Glutamatergic neuron (in vitro differentiated cells): ENCODE data around the gene KDM5D. TPM values are rescaled to one million over a fixed set of nuclear protein-coding genes. Genes with fewer than 3 reads are reported as not detected.

Source experiments
- DNase-seq: peaks from one replicate; pipeline ENCODE4 v3.0.0; 2022
- H3K27ac Mint-ChIP-seq: one replicate; pipeline ENCODE4 v1.8.0; 2020; ENCODE audit warnings: mild to moderate bottlenecking, mixed read lengths, inconsistent platforms; ENCODE audit not compliant: unreplicated experiment
- H3K27me3 Mint-ChIP-seq: one replicate; pipeline ENCODE4 v1.8.0; 2020; ENCODE audit warnings: mild to moderate bottlenecking, moderate library complexity, mixed read lengths, inconsistent platforms; ENCODE audit not compliant: unreplicated experiment
- H3K36me3 Mint-ChIP-seq: one replicate; pipeline ENCODE4 v1.8.0; 2020; ENCODE audit warnings: mild to moderate bottlenecking, mixed read lengths, inconsistent platforms; ENCODE audit not compliant: unreplicated experiment
- H3K4me1 Mint-ChIP-seq: one replicate; pipeline ENCODE4 v1.8.0; 2020; ENCODE audit warnings: mild to moderate bottlenecking, low read depth, mixed read lengths, inconsistent platforms; ENCODE audit not compliant: unreplicated experiment
- H3K4me3 Mint-ChIP-seq: one replicate; pipeline ENCODE4 v1.8.0; 2020; ENCODE audit warnings: mild to moderate bottlenecking, mixed read lengths, inconsistent platforms; ENCODE audit not compliant: unreplicated experiment
- H3K9me3 Mint-ChIP-seq: one replicate; pipeline ENCODE4 v1.8.0; 2020; ENCODE audit warnings: mild to moderate bottlenecking, moderate library complexity, mixed read lengths, inconsistent platforms; ENCODE audit not compliant: unreplicated experiment
- total RNA-seq: library from RNA; stranded (reverse); fragmentation: NEBNext Ultra II Directional; extraction: Animal tissue kit (Norgen Biotek cat#: 25700); gene quantifications from one replicate; pipeline ENCODE4 v1.2.1, GENCODE V29; 2021; ENCODE audit not compliant: unreplicated experiment
- TF ChIP-seq, protein P1 (sequence below): fragments of 200-600 bp; sonication (generic); IDR thresholded peaks from one replicate; pipeline ENCODE4 v1.5.0; 2021; ENCODE audit not compliant: partially characterized antibody, unreplicated experiment

Gene KDM5D
- total RNA-seq, 1 donor from 2014 or later: 49.5 TPM

DNA sequence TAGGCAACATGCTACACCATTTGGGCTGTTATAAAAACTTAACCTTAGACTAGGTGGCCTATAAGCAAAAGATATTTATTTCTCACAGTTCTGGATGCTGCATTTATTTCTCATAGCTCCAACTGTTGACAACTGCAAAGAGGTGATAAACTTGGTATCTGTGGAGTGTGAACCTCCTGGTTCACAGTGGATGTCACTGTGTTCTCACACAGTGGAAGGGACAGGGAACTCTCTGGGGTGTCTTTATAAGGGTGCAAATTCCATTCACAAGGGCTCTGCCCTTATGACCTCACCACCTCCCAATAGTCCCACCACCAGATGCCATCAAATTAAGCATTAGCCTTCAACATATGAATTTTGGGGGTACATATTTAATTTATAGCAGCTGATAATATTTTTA lies 46.0 kb downstream of the KDM5D start:
- TF ChIP-seq, protein P1, sequence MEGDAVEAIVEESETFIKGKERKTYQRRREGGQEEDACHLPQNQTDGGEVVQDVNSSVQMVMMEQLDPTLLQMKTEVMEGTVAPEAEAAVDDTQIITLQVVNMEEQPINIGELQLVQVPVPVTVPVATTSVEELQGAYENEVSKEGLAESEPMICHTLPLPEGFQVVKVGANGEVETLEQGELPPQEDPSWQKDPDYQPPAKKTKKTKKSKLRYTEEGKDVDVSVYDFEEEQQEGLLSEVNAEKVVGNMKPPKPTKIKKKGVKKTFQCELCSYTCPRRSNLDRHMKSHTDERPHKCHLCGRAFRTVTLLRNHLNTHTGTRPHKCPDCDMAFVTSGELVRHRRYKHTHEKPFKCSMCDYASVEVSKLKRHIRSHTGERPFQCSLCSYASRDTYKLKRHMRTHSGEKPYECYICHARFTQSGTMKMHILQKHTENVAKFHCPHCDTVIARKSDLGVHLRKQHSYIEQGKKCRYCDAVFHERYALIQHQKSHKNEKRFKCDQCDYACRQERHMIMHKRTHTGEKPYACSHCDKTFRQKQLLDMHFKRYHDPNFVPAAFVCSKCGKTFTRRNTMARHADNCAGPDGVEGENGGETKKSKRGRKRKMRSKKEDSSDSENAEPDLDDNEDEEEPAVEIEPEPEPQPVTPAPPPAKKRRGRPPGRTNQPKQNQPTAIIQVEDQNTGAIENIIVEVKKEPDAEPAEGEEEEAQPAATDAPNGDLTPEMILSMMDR: no peak
- DNase-seq: no peak
- H3K4me1 Mint-ChIP-seq: no peaks in the 10 kb centered on the region
- no peak overlapping the region for H3K27ac Mint-ChIP-seq
- H3K4me3 Mint-ChIP-seq: no peak overlapping the region
- H3K36me3 Mint-ChIP-seq: peaks cover 14% of the 10 kb centered on the region
- no peaks in the 10 kb centered on the region for H3K27me3 Mint-ChIP-seq
- peaks cover 6% of the 10 kb centered on the region for H3K9me3 Mint-ChIP-seq

DNA sequence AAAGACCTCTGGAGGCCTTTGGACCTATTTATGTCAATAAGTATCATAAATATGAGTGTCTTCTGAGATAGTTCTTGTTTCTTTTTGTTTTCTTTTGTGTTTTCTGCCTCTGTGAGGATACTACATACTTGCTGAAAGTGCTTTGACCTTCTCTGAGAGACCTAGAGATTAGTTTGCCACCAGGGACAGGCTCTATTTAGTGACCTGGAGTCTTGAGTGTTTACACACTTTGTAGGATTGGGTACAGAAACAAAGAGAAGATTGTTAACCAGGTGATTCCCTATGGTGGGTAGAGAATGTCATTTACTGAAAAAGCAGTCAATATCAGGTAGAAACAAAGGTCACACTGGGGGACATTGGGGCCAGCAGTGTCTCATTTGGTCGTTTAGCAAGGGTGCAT lies 63.7 kb downstream of the KDM5D start:
- Mint-ChIP-seq H3K27ac (no peak overlapping the region), H3K4me3 (no peak overlapping the region), H3K9me3 (peaks cover 2% of the 10 kb centered on the region), H3K36me3 (no peaks in the 10 kb centered on the region), H3K4me1 (no peaks in the 10 kb centered on the region), H3K27me3 (no peaks in the 10 kb centered on the region)
- no peak for DNase-seq
- TF ChIP-seq, protein P1: no peak
